ENCODE data around the gene LHPP.

Gene LHPP

DNA sequence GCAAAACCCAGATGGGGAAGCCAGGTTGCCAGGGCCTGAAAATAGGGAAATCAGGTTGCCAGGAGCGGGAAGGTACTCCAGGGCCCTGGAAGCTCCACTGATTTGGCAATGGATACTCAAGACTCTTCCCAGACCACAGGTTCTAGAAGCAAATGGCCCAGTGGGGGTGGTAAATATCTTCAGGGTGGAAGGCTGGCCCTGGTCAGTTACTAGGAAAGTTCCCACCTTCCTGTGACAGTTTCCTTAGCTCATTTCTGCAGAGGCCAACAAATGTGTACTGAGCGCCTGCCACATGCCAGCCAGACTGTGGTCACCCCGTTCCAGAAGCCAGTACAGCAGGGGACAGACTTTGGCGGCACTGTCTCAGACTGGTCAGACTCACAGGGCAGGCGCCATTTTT is 168.9 kb downstream of the LHPP start:
- FAIRE-seq = no peak

- no peak for FAIRE-seq
Measured at GRCh38 chr10:124632064-124632531, 170.5 kb downstream of the LHPP start.

DNA sequence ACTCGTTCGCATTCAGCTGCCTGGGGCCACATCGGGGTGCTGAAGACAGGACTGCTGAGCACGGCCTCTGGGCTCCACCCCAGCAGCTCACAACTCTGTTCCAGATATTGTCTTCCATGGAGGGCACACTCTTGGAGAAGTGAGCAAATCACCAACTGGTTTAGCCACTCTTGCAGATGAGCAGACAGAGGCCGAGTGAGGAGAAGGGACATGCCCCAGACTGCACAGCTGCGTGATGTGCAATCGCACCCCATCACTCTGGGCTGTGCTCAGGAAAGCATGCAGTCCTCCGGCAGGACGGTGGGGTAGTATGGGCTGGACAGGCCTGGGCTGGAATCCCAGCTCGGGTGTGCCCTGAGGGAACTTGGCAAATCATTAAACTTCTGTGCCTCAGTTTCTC is 170.9 kb downstream of the LHPP start:
- no peak for FAIRE-seq

GRCh38 chr10:124636271-124636995 is 174.8 kb downstream of the LHPP start:
- no peak for FAIRE-seq

DNA sequence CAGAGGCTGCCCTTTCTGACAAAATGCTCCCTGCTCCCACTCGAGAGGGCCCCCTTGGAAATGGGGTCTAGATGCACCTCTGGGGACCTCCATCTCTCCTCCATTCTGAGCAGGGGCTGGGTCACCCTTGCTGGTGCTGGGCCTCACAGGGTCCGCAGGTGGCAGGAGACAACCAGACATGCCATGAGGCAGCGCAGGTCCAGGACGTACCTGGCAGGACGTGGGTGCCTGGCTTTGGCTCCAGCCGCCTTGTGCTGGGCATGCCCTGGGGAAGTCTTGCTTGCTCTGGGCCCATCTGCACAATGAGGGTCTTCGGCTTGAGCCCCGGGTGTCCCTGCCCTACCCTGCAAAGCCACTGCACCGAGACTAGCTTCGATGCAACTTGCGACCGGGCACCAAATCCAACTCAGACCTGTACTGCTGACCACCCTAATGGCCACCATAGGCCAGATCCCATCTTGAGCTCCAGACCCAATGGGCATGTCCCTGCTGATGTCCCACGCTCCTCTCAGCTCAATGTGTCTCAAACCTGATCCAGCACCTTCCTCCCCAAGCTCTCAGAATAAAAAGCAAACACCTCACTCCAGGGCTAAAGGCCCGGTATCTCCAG is 175.6 kb downstream of the LHPP start:
- no peak for FAIRE-seq

DNA sequence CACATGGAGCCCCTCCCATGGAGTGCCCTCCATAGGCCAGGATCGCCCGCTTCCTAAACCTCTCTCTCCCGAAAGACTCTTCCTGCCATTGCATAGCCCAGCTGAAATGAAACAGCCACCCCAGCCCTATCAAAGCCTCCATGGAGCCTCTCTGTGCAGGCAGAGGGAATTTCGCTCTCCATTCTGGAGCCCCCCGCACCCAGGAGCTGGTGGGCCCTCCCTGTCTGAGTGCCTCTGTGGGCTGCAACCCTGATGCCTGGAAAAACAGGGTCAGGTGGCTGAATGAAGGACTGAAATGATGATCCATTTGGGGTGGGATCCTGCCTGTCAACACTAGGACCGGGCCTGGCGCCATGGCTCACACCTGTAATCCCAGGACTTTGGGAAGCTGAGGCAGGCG is 176.1 kb downstream of the LHPP start:
- no peak for FAIRE-seq

DNA sequence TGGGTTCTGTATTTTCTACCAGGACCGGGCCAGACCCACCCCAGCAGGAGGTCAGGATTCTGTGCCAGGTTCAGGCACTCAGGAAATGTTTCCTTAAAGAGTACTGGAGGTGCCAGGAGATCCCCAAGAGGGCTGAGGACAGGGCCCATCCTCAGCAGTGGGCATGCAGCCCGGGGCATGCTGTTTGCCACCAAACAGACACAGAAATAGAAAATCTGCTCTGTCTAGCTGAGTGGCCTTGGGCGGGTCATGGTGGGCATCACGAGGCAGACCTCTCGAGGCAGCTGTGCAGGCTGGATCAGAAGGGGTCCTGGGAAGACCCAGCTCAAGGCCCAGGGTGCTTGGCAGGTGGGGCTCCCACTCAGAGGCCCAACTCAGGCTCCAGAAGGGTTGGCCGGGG is 177.6 kb downstream of the LHPP start:
- no peak for FAIRE-seq

- FAIRE-seq = no peak
Measured at GRCh38 chr10:124639646-124640045, 178.0 kb downstream of the LHPP start.

DNA sequence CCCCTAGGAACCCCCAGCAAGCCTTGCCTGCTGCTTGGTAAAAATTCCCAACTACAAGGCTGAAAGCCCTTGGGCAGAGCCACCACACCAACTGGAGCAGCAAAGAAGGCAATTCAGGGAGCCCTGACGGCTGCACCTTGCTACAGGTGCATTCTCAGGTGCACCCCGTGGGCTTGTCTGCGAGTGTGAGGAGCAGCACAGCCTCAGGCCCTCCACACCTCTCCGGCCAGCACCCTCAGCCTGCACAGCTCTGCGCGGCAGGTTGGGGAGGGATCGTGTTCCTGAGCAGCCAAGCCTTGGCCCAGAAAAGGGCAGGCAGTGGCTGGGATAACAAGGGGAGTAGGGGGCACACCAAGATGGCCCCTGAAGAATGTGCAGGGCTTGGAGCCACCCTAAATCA is 178.4 kb downstream of the LHPP start:
- no peak for FAIRE-seq

- FAIRE-seq = no peak
Measured at GRCh38 chr10:124640538-124641231, 179.1 kb downstream of the LHPP start.

DNA sequence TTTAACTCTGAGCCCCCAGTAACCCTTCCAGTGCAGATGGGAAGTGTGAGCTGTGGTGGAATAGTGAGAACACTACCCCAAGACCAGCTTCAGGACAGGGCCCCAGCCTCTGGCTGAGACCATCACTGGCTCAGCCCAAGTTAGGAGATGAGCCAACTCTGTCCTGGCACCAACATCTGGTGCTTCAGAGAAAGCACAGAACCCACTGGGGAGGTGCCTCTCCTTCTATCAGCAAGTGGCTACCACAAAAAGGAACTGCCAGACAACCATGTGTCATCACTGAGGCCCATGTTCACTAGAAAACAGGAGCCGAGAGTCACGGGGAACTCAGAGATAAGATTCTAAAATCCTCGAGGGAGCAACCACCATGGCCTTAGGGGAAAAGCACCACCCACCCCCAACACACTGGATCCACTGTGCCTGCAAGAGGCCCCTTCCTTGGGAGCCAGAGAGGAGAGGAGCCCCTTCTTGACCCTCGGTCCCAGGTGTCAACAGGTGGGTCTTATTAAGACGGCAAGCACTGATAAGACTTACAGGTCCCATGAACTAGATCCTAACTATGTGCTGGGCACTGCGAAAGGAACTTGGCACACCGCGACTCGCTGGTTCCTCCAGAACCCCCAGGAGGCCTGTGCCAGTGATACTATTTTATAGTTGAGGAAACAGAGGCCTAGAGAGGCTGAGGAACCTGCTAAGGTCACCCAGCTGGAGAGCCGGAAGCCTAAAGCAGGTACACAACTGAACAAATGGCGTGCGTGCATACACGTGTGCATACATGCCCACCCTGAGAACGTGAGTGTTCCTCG is 179.9 kb downstream of the LHPP start:
- FAIRE-seq = no peak

DNA sequence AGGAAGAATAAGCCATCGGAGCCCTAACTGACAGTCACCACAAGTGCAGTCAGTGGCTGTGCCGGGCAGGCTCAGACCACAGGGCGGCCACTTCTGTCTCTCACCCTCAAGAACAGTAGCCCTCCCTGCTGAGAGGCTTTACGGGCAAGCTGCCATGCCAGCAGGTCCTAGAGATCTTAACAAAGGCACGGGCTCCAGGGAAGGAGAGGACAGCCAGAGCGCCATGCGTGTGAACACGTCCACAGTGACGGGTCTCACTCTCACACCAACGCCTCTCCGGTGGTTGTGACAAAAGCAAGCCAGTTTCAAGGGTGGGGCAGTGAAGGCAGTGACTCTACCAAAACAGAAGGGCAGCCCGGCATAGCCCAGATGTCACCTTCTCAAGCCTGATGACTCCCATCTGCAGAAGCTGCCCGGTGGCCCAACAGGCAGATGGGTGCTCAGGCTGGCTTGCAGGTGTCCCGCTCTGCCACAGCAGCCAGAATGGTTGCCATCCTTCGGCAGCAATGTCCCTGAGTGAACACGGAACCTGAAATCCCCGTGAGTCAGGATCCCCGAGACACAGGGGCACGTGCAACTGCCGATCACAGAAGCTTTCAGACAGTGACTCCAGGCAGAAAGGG is 180.6 kb downstream of the LHPP start:
- no peak for FAIRE-seq

GRCh38 chr10:124643330-124644009 is 181.8 kb downstream of the LHPP start:
- no peak for FAIRE-seq

DNA sequence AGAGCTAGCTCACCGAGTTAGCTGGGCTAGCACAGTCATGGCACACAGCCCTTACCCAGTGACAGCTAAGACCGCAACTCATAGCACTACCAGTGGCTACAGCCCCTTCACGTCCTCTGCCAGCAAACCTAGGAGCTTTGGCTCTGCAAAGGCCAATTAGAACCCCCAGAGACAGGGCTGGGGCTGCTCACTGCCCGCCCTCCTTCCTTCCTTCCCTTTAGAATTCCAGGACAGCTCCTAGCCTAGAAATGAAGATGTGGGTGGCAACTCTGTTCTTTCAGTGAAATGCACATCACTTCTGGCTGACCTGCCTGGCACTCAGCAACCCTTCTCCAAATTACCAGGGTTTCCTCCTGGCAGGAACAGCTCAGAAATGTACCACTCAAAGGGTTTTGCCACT is 182.6 kb downstream of the LHPP start:
- FAIRE-seq = no peak

- FAIRE-seq = no peak
Measured at GRCh38 chr10:124644771-124645415, 183.3 kb downstream of the LHPP start.

DNA sequence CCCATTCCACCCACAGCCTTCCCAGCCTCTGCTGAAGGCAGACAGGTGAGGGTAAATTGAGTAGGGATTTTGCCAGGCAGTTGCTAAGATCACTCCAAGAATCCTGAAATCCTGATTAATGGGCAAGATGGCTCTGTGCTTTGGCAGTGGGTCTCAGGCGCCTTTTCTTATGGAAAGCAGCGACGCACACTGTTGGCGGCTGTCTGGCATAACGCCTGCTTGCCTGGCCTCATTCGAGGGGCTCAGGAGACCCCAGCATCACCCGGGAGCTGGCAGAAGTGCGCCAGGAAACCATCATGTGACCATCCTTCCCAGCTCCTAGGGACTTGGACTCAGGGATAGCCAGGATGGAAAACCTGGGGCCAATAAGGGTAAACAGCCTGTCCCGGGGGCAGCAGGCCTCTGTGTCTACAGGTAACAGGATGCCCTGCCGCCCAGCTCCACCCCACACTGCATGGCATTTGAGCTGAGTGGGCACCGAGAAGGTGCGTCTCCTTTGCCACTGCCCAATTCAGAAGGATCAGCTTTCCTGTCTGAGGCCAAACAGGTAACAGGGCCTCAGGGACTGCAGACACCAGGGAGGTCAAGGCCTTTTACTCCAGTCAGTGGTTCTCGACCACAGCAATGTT is 184.0 kb downstream of the LHPP start:
- FAIRE-seq = no peak

DNA sequence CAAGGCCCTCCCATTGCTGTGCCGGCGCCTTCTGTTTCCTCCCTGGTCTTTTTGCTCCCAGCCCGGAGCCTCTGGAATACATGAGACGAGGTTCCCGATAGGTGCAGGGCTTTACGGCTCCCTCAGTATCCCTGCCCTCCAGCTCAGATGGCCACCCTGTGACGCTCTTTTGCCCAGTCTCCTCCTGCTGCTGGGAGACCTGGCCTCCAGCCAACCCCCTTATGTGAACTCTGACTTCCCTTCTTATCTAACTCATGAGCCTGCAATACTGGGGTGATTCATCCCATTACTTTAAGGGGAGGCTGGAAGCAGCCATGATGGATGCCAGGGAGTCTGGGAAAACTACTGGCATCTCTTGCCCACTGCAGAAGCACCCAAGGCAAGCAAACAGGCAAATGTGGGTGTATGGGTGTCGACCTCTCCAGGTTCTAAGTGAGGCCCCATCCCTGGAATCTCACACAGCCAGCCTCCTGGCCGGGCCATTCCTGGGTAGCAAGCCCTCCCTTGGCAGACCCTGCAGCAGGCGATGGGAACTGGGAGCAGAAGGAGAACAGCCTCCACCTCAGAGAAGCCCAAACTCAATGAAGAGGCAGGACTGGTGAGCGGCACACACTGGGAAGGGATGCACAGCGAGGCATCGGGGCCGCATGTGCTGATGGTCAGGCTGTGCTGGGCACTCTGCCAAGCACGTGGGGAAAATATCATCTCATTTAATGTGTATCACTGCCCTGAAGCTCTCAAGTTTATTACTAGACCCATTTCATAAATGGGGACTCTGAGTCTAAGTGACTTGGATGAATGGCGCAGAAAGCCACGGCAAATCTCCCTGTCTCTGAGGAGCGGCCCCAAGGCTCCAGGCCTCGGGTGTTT is 185.1 kb downstream of the LHPP start:
- no peak for FAIRE-seq

- no peak for FAIRE-seq
Measured at GRCh38 chr10:124647421-124648130, 186.0 kb downstream of the LHPP start.

- FAIRE-seq = no peak
Measured at GRCh38 chr10:124648131-124648475, 186.5 kb downstream of the LHPP start.
